ENCODE measurements around the gene SMYD2. TPM values are rescaled to one million over a fixed set of nuclear protein-coding genes. Genes with fewer than 3 reads are reported as not detected.
A peak's percentile ranks its signal among the peaks of the same experiment; 100 is the strongest.

Gene SMYD2
- polyA plus RNA-seq, 3 donors: 14.2 to 28.4 (median 23.6) TPM

DNA sequence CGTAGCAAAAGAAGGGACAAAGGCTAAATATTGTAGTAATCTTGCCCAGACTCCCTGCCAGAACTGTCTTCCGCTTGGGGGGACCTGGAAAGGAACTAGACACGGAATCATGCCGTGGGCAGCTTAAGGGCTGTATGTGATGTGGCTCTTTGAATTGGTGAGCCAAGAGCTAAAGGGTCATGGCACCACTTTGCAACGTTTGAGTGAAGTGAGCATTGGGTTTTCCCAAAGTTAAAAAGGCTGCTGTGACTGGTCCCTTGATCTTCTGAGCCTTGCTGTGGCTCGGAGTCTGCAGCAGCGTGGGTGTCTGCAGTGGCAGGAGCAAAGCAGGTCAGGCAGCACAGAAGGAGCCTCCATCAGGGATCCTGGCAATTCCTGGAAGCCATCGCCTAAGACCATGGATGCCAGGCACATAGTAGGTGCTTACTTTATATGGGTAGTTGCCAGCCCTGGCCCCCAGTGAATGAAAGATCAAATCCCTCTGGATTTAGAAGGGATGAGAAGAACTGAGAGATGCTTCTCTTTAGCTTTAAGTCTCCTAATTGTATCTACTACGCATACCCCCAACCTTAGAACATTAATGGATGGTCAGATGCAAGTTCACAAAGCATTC lies 1.8 kb downstream of the SMYD2 start:
- intact Hi-C loops (cut with micrococcal nuclease): no loop called here
- H3K27me3 Mint-ChIP-seq (ENCODE audit: low read depth in 3 of 3): peaks cover 0 to 1% (median 0%) of the 10 kb centered on the region in 3 donors
- Histone ChIP-seq H3K36me3 (replicated peaks in 1 of 2; ENCODE audit: control insufficient read depth in 1 of 2, insufficient read depth in 2 of 2, low read length in 2 of 2) (no peaks in the 10 kb centered on the region), H2AFZ (ENCODE audit: insufficient read depth, low read depth, low read length, poor library complexity, severe bottlenecking) (peak overlapping the region; percentile 98), H3K27ac (ENCODE audit: low read depth in 1 of 2, low read length in 2 of 2) (no peak overlapping the region), H3K9ac (ENCODE audit: insufficient read depth, low read length, poor library complexity, severe bottlenecking) (no peak overlapping the region), H3K4me3 (replicated peaks in 1 of 3; ENCODE audit: low read depth in 2 of 3, low read length in 3 of 3) (peak overlapping the region in 1 of 3 experiments; percentile 95), H4K20me1 (ENCODE audit: insufficient read depth, low read length) (no peaks in the 10 kb centered on the region), H3K27me3 (ENCODE audit: control insufficient read depth in 2 of 2, insufficient read depth in 2 of 2, low read length in 2 of 2) (no peaks in the 10 kb centered on the region), H3K4me1 (ENCODE audit: control insufficient read depth in 1 of 2, insufficient read depth in 2 of 2, low read length in 2 of 2) (peaks cover 21 to 25% of the 10 kb centered on the region in 2 donors), H3K79me2 (ENCODE audit: insufficient read depth, low read length) (peaks cover 12% of the 10 kb centered on the region), H3K9me3 (replicated peaks in 1 of 2; ENCODE audit: control insufficient read depth in 1 of 2, insufficient read depth in 1 of 2, low read length in 2 of 2) (no peaks in the 10 kb centered on the region), H3K4me2 (replicated peaks; ENCODE audit: extremely low read depth, low read length, poor library complexity, severe bottlenecking) (no peak overlapping the region)
- DNase-seq: no peak
- no peaks in the 10 kb centered on the region for H3K9me3 Mint-ChIP-seq
- peaks cover 34% of the 10 kb centered on the region for H3K4me1 Mint-ChIP-seq
- no peak overlapping the region for H3K4me3 Mint-ChIP-seq
- TF ChIP-seq, protein P1, sequence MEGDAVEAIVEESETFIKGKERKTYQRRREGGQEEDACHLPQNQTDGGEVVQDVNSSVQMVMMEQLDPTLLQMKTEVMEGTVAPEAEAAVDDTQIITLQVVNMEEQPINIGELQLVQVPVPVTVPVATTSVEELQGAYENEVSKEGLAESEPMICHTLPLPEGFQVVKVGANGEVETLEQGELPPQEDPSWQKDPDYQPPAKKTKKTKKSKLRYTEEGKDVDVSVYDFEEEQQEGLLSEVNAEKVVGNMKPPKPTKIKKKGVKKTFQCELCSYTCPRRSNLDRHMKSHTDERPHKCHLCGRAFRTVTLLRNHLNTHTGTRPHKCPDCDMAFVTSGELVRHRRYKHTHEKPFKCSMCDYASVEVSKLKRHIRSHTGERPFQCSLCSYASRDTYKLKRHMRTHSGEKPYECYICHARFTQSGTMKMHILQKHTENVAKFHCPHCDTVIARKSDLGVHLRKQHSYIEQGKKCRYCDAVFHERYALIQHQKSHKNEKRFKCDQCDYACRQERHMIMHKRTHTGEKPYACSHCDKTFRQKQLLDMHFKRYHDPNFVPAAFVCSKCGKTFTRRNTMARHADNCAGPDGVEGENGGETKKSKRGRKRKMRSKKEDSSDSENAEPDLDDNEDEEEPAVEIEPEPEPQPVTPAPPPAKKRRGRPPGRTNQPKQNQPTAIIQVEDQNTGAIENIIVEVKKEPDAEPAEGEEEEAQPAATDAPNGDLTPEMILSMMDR (IDR thresholded peaks at IDR 0.05): no peak
- WGBS (ENCODE audit: insufficient coverage): 99% methylated on average over 8 of the region's 9 CpGs
- H3K27ac Mint-ChIP-seq: peak overlapping the region in 3 of 7 donors; percentile 27 to 41 (median 36)
- peaks cover 4 to 11% of the 10 kb centered on the region in 2 donors for H3K36me3 Mint-ChIP-seq

DNA sequence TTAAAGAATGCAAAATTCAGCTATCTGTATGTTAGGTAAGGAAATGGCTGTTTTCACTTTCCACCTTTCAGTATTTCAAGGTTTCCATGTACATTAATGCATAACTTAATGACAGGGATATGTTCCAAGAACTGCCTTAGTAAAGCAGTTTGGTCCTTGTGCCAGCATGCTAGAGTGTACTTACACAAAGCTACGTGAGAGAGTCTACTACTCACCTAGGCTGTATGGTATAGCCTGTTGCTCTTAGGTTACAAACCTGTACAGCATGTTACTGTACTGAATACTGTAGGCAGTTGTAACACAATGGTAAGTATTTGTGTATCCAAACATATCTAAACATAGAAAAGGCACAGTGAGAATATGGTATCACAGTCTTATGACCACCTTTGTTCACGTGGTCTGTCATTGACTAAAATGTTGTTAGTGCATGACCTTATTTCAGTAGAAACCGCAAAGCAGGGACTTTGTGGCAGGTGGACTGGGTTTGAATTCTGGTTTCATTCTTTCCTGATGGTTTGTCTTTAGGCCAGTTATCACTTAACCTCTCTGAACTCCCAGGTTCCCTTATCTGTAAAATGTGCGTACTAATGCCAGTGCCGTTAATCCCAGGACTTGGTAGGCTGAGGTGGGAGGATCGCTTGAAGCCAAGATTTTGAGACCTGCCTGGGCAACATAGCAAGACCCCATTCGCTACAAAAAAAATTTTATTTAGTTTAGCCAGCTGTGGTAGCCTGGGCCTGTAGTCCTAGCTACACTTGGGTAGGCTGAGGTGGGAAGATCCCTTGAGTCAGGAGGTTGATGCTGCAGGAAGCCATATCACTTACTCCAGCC lies 4.9 kb downstream of the SMYD2 start:
- 100% methylated on average over 1 of the region's 7 CpGs for WGBS (ENCODE audit: insufficient coverage)
- H3K27me3 ChIP-seq (ENCODE audit: control insufficient read depth in 2 of 2, insufficient read depth in 2 of 2, low read length in 2 of 2): no peaks in the 10 kb centered on the region
- TF ChIP-seq, protein P1 (IDR thresholded peaks at IDR 0.05): no peak
- Mint-ChIP-seq H3K4me1 (peaks cover 32% of the 10 kb centered on the region), H3K4me3 (no peak overlapping the region), H3K27ac (no peak overlapping the region), H3K27me3 (ENCODE audit: low read depth in 3 of 3) (peaks cover 0 to 5% (median 0%) of the 10 kb centered on the region in 3 donors), H3K36me3 (peaks cover 14 to 17% of the 10 kb centered on the region in 2 donors), H3K9me3 (no peaks in the 10 kb centered on the region)
- no peak overlapping the region for H3K27ac ChIP-seq (ENCODE audit: low read depth in 1 of 2, low read length in 2 of 2)
- H3K4me1 ChIP-seq (ENCODE audit: control insufficient read depth in 1 of 2, insufficient read depth in 2 of 2, low read length in 2 of 2): peaks cover 16 to 18% of the 10 kb centered on the region in 2 donors
- no peak overlapping the region for H3K4me2 ChIP-seq (replicated peaks; ENCODE audit: extremely low read depth, low read length, poor library complexity, severe bottlenecking)
- intact Hi-C loops (cut with micrococcal nuclease): no loop called here
- no peaks in the 10 kb centered on the region for H3K36me3 ChIP-seq (replicated peaks in 1 of 2; ENCODE audit: control insufficient read depth in 1 of 2, insufficient read depth in 2 of 2, low read length in 2 of 2)
- H2AFZ ChIP-seq (ENCODE audit: insufficient read depth, low read depth, low read length, poor library complexity, severe bottlenecking): no peak overlapping the region
- H3K79me2 ChIP-seq (ENCODE audit: insufficient read depth, low read length): peaks cover 14% of the 10 kb centered on the region
- DNase-seq: no peak
- H3K9ac ChIP-seq (ENCODE audit: insufficient read depth, low read length, poor library complexity, severe bottlenecking): no peak overlapping the region
- H3K9me3 ChIP-seq (replicated peaks in 1 of 2; ENCODE audit: control insufficient read depth in 1 of 2, insufficient read depth in 1 of 2, low read length in 2 of 2): no peaks in the 10 kb centered on the region
- H4K20me1 ChIP-seq (ENCODE audit: insufficient read depth, low read length): no peaks in the 10 kb centered on the region
- no peak overlapping the region for H3K4me3 ChIP-seq (replicated peaks in 1 of 3; ENCODE audit: low read depth in 2 of 3, low read length in 3 of 3)

Measured in CD14-positive monocyte (primary cell).